Measurements from ENCODE around the gene SZT2.
"Not testable (repeated sequence)": the region's sequence is repeated elsewhere in the genome, so short reads cannot be mapped to it uniquely, and the experiment has no call there.

The SZT2 gene

DNA sequence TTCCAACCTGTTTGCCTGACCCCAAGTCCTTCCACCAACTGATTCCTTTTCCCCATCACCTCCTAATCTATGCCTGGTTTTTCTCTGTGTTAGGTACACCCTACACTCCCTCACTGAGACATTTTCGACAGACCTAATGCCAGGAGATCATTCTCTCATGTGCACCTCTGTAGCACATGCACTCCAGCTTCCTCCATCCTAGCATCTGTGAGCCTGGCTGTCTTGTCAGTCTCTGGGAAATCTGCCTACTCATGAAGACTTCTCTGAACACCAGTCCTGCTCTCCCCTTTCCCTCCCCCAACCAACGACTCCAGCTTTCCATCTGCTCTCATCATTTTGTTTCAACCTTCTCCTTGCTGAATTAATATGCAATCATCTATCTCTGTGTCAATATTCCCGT, 1.1 kb upstream of the SZT2 start:
- no peak for DNase-seq (ENCODE audit: low spot score)

GRCh38 chr1:43392702-43393101, 3.0 kb downstream of the SZT2 start:
- DNase-seq (ENCODE audit: low spot score), result no peak

GRCh38 chr1:43395523-43395922, 5.8 kb downstream of the SZT2 start:
- DNase-seq (ENCODE audit: low spot score), result no peak

DNA sequence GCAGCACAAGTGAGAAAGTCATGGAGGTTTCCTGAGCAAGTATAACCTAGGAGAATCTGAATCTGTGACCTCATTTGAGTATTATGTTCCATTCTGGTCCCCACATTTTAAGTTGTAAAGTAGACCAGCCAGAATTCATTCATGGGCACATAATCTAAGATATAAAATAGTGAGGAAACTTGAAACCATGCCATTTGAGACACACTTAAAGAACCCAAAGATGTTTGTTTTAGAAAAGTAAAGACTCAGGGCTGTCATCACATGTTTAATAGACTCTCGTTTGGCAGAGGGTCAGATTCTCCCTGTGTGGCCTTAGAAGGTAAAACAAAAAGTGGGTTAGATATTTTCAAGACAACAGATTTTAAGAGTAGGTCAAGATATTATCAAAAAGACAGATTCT, 6.4 kb downstream of the SZT2 start:
- no peak for DNase-seq (ENCODE audit: low spot score)

DNA sequence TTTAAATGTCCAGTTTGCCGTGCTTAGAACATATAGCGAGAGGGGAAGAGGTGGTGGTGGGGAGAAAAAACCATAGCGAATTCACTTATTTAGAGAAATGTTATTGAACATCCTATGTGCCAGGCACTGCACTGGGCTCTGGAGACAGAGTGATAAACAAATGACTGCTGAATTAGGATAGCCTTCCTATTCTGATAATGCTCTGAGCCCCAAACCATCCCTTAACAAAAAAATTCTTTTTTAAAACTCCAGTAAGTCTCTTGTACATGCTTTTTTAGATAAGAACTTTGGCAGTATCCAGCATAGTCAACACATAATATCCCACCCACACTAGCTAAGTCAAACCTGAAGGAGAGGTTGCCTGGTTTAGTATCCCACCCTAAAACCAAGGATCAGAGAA, 8.5 kb downstream of the SZT2 start:
- DNase-seq (ENCODE audit: low spot score), result no peak

DNA sequence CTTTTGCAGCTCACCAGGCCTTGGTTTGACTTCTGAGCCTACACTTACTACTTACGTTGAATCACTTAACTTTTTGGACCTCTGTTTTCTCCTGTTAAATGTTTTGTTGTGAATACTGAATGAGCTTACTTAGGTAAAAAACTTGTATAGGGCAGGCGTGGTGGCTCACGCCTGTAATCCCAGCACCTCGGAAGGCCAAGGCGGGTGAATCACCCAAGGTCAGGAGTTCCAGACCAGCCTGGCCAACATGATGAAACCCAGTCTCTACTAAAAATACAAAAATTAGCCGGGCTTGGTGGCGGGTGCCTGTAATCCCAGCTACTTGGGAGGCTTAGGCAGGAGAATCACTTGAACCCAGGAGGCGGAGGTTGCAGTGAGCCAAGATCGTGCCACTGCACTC, 10.7 kb downstream of the SZT2 start:
- DNase-seq (ENCODE audit: low spot score), result not testable (repeated sequence)

- DNase-seq (ENCODE audit: low spot score), result no peak
Observed at GRCh38 chr1:43402089-43402865, 12.6 kb downstream of the SZT2 start.

DNA sequence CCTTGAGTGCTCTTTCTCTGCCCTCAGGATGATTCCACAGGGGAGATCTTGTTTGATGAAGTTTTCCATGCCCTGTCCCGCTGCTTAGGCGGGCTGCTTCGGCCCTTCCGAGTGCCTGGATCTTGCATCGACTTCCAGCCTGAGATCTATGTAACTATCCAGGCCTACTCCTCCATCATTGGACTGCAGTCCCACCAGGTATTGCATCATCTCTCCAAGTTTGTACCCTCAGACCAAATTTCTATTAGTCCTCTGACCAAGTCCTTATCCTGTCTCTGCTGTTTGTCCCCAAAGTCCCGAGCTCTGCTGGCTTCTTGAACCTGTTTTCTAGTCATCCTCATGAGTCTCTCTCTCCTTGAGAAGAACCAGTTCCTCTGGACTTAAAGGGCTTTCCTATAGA, 14.7 kb downstream of the SZT2 start:
- DNase-seq (ENCODE audit: low spot score), result no peak

GRCh38 chr1:43405219-43405875, 15.6 kb downstream of the SZT2 start:
- DNase-seq (ENCODE audit: low spot score), result no peak

DNA sequence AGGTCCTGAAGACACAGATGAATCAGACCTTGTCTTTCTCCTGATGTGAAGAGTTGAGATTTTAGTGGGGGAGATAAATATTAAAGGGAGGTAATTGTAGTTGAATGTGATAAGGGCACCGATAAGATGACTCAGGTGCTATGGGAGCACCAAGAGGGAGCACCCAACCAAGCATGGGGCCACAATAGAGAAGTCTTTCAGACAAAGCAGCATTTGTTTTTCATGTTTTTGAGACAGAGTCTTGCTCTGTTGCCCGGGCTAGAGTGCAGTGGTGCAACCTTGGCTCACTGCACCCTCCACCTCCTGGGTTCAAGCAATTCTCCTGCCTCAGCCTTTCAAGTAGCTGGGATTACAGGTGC, 16.2 kb downstream of the SZT2 start:
- no peak for DNase-seq (ENCODE audit: low spot score)

DNA sequence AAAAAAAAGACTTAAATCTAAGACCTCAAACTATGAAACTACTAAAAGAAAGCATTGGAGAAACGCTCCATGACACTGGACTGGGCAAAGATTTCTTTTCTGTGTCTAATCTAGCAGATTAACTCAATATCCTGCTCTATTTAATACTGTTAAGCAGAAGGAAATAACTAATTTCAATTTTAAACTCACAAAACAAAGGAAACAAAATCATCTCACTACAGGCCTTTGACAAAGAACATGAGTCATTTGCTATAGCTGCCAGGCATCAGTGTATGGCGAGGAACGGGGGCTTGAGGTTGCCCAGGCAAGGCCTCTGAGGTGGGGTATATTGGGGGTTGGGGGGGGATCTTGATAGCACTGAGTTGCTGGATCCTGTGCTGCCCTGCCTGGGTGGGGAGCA, 20.9 kb downstream of the SZT2 start:
- peak; percentile 46 for DNase-seq (ENCODE audit: low spot score)

DNA sequence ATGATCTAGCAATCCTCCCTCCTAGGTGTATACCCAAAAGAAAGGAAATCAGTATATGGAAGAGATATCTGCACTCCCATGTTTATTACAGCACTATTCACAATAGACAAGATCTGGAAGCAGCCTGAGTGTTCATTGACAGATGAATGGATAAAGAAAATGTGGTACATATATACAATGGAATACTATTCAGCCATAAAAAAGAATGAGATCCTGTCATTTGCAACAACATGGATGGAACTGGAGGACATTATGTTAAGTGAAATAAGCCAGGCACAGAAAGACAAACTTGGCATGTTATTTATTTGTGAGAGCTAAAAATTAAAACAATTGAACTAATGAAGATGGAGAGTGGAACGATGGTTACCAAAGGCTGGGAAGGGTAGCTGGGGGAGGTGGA, 23.7 kb downstream of the SZT2 start:
- DNase-seq (ENCODE audit: low spot score), result not testable (repeated sequence)

DNA sequence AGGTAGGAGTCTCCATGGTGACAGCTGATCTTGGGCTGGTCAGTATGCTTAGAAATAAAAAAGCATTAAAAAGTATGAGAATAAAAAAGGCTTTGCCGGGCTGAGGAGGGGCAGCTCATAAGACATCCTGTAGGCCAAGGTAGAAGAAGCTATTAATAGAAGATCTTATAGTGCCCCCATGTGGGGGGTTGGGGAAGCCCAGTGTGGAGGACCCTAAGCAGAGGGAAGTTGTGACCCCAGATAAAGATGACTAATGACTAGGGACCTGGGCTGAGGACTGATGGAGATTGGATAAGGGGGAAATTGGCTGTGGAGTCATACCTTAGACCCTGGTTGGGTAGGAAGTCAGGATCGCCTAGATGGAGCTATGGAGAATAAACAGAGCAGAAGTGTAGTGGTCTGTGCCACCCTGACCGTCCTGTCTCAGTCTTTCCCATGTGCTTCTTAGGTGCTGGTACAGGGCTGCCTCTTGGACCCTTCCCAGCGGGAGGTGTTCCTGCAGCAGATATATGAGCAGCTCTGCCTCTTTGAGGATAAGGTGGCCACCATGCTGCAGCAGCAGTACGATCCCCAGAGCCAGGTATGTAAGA, 25.0 kb downstream of the SZT2 start:
- peak; percentile 68 for DNase-seq (ENCODE audit: low spot score)

DNA sequence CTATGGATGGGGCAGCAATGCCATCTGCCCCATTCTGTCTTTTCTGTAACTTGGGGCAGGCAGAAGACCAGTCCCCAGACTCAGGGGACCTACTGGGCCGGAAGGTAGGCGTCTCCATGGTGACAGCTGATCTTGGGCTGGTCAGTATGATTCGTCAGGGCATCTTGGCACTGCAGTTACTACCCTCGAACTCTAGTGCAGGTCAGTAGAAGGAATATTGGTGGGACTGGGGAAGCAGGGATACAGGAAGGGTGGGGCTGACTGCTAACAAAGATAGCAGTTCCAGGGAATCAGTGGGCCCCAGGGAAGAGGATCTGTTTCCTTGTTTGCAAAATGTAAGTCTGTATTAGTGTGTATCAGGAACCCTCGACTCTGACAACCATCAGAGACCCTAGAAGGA, 26.2 kb downstream of the SZT2 start:
- peak; percentile 17 for DNase-seq (ENCODE audit: low spot score)

GRCh38 chr1:43418858-43419257, 29.2 kb downstream of the SZT2 start:
- DNase-seq (ENCODE audit: low spot score), result no peak

DNA sequence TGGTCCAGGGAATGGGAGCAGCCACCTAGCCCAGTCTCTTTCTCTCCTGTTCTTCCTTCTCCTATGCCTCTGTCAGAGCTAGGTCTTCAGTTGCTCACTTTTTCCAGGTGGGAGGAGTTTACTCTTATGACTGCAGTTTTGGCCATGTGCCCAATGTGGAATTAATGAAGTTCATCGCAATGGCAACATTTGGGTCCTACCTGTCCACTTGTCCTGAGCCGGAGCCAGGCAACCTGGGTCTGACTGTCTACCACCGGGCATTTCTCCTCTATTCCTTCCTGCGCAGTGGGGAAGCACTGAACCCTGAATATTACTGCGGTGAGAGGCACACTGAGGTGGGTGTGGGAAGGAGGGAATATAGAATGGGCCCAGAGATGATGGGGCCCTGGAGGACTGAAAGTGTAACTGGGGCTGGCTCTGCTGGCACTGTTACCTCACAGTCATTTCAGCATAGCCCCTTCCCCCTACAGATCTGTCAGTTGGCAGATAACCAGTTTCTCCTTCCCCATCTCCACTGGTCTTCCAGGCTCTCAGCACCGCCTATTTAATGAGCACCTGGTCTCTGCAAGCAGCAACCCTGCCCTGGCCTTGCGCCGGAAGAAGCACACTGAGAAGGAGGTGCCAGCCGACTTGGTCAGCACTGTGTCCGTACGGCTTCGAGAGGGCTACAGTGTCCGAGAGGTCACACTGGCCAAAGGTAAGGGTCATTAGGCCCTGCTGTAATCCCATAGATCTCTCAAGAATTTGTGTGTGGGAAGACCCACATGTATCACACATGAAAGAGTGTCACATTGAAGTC, 30.1 kb downstream of the SZT2 start:
- DNase-seq (ENCODE audit: low spot score), result no peak

DNA sequence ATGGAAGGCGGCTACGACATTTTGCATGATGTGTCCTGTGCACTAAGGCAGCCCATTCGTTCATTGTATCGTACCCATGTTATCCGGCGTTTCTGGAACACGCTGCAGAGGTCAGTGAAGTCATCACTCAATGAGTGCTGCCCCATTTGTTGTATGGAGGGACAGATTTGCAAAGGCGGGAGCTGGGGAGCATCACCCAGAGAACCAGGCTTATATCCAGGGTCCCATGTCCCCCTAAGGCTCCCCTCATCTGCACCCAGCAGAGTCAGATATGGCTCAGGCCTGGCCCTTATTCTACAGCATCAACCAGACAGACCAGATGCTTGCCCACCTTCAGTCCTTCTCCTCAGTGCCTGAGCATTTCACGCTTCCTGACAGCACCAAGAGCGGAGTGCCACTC, 31.2 kb downstream of the SZT2 start:
- no peak for DNase-seq (ENCODE audit: low spot score)

DNA sequence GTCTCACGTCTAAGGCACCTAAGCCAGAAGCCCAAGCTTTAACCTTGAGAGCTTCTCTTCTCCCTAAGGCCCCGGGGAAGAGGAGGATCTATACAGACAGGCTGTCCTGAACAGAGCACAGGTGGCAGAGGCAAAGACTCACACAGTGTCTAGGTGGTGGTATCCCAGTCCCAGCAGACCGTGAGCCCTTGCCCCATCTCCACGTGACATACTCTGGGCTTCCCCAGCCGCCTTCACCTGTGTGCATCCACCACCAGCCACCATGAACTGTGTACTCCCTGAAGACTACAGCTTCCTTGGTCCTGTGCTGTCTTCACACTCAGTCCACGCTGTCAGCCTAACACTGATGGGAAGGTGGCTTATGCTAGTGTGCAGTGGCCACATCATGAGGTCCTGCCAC, 31.7 kb downstream of the SZT2 start:
- no peak for DNase-seq (ENCODE audit: low spot score)

DNA sequence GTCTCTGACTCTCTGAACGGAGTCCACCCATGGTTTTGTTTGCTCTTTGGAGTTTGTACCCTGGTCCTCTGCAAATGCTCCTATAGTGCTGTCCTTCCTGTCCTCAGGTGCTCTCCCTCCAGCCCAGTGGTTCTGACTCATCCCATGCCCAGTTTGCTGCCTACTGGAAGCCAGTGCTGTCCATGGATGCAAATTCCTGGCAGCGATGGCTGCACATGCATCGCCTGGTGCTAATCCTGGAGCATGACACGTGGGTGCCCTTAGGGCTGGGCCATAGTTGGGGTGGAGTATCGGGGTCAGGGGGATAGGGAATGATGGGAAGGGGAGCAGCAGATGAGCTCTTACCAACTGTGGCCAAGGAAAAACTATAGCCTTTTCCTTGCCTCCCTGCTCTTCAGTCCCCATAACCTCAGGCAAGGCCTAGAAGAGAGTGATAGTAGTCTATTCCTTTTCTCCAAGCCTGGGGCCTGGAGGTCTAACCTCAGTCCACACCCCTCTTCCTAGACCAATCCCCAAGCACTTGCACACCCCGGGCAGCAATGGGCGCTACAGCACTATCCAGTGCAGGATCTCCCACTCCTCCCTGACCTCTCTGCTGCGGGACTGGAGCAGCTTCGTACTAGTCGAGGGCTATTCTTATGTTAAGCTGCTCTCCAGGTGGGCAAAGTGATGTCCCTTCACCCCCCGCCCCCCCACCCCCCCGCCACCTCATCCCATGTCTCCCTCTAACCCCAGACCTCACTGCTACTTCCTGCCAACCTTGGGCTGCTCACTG, 32.5 kb downstream of the SZT2 start:
- DNase-seq (ENCODE audit: low spot score), result no peak

DNA sequence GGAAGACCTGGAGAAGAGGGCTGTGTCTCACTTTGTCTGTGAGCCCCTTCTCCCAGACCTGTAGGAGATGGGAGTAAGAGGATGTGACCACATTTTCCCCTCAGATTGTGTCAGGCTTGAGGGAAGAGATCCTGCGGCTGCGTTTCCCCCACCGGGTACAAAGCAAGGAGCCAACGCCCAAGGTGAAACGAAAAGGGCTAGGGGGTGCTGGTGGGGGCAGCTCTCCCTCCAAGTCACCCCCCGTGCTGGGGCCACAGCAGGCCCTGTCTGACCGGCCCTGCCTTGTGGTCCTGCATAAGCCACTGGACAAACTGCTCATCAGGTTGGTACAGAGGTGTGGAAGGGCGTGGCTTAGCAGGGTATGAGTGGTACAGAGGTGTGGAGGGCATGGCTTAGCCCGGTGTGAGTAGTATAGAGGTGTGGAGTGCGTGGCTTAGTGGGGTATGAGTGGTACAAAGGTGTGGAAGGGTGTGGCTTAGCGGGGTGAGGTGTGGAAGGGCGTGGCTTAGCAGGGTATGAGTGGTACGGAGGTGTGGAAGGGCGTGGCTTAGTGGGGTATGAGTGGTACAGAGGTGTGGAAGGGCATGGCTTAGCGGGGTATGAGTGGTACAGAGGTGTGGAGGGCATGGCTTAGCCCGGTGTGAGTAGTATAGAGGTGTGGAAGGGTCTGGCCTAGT, 33.4 kb downstream of the SZT2 start:
- DNase-seq (ENCODE audit: low spot score), result no peak
